A549 (cell line): ENCODE data around the gene ALDOA.

Source experiments
- BCL3 ChIP-seq: fragments of >200 bp; sonication (Bioruptor Twin); formaldehyde crosslinking; IDR thresholded peaks from 3 replicates; pipeline ENCODE4 v1.6.1; 2016
- CEBPB ChIP-seq, 2 experiments: fragments of >200 bp in 1 of 2; sonication (Bioruptor Twin) in 1 of 2; formaldehyde crosslinking in 1 of 2; IDR thresholded peaks; 2 replicates each; pipeline ENCODE4 v1.6.1; 2012 to 2016
- CHD2 ChIP-seq: fragments of 150-350 bp; IDR thresholded peaks from 2 replicates; pipeline ENCODE4 v1.6.1; 2014; ENCODE audit warnings: low read length; ENCODE audit not compliant: partially characterized antibody
- CTCF ChIP-seq: fragments of >200 bp; sonication (Bioruptor Twin); formaldehyde crosslinking; IDR thresholded peaks from 3 replicates; pipeline ENCODE4 v1.5.1; 2016
- KDM1A ChIP-seq: fragments of 200-600 bp; sonication (generic); IDR thresholded peaks from 2 replicates; pipeline ENCODE4 v1.6.1; 2016; ENCODE audit warnings: low read depth, mild to moderate bottlenecking
- RAD21 ChIP-seq, 2 experiments: fragments of >200 bp in 1 of 2; sonication (Bioruptor Twin) in 1 of 2; formaldehyde crosslinking in 1 of 2; IDR thresholded peaks in 1 of 2; conservative IDR thresholded peaks in 1 of 2; 2 replicates in 1 of 2; 3 replicates in 1 of 2; pipeline ENCODE4 v1.6.1; 2012 to 2018; ENCODE audit warnings: inconsistent platforms in 1 of 2
- REST ChIP-seq: fragments of 200-600 bp; sonication (generic); IDR thresholded peaks from 2 replicates; pipeline ENCODE4 v1.6.1; 2016; ENCODE audit warnings: antibody characterized with exemption, mild to moderate bottlenecking, moderate library complexity

- TF ChIP-seq CTCF (no peak), CEBPB (IDR thresholded peaks at IDR 0.05) (no peak), CHD2 (no peak), BCL3 (no peak), RAD21 (conservative IDR thresholded peaks at IDR 0.05 in 1 of 2, IDR thresholded peaks at IDR 0.05 in 1 of 2) (no peak), REST (no peak), KDM1A (no peak)
Observed at GRCh38 chr16:30083216-30084055, 17.9 kb downstream of the ALDOA start.
